Keratinocyte (primary cell): ENCODE results near the gene PTPRT. TPM values are rescaled to one million over a fixed set of nuclear protein-coding genes. Genes with fewer than 3 reads are reported as not detected.
A peak's percentile ranks its signal among the peaks of the same experiment; 100 is the strongest.

Source experiments
- DNase-seq: peaks from one replicate; pipeline ENCODE4 v3.0.0-alpha.2; 2011; ENCODE audit warnings: low read depth, missing footprints, low spot score
- FAIRE-seq: peaks from 2 replicates; lab custom pipeline; 2011; peaks lifted over from hg19 to GRCh38; lab: Jason Lieb, UNC
- H2AFZ ChIP-seq: 2 replicates; pipeline ENCODE4 v1.6.0; 2012; ENCODE audit warnings: low read length, control low read depth, inconsistent platforms; ENCODE audit not compliant: control insufficient read depth
- H3K27ac ChIP-seq: 2 replicates; pipeline ENCODE4 v1.5.1; 2011; ENCODE audit warnings: low read length; ENCODE audit not compliant: control insufficient read depth, insufficient read depth
- H3K27me3 ChIP-seq: 3 replicates; pipeline ENCODE4 v1.6.0; 2011; ENCODE audit warnings: low read length; ENCODE audit not compliant: control insufficient read depth, insufficient read depth; ENCODE audit errors: extremely low read depth
- H3K36me3 ChIP-seq, 2 experiments: 2 replicates in 1 of 2; 3 replicates in 1 of 2; pipeline ENCODE4 v1.5.1; 2011; ENCODE audit warnings: low read length in 2 of 2, mild to moderate bottlenecking in 1 of 2; ENCODE audit not compliant: control insufficient read depth in 2 of 2, insufficient read depth in 2 of 2; ENCODE audit errors: extremely low read depth in 1 of 2
- H3K4me1 ChIP-seq: 3 replicates; pipeline ENCODE4 v1.5.1; 2011; ENCODE audit warnings: low read length; ENCODE audit not compliant: control insufficient read depth, insufficient read depth; ENCODE audit errors: extremely low read depth
- H3K4me2 ChIP-seq: 3 replicates; pipeline ENCODE4 v1.6.0; 2011; ENCODE audit warnings: low read depth, low read length; ENCODE audit not compliant: control insufficient read depth, insufficient read depth; ENCODE audit errors: extremely low read depth
- H3K4me3 ChIP-seq, 3 experiments: fragments of 200-600 bp in 1 of 3; sonication (generic) in 1 of 3; 2 replicates in 2 of 3; 3 replicates in 1 of 3; pipeline ENCODE4 v1.5.1; 2011 to 2016; ENCODE audit warnings: low read length in 3 of 3, mild to moderate bottlenecking in 3 of 3, control low read depth in 2 of 3, inconsistent platforms in 1 of 3, low read depth in 1 of 3, mixed read lengths in 1 of 3, mixed run types in 1 of 3, moderate library complexity in 1 of 3; ENCODE audit not compliant: control insufficient read depth in 2 of 3, insufficient read depth in 2 of 3; ENCODE audit errors: extremely low read depth in 1 of 3
- H3K79me2 ChIP-seq: 2 replicates; pipeline ENCODE4 v1.6.0; 2012; ENCODE audit warnings: low read length; ENCODE audit not compliant: control insufficient read depth, insufficient read depth
- H3K9ac ChIP-seq: 3 replicates; pipeline ENCODE4 v1.6.0; 2011; ENCODE audit warnings: low read length; ENCODE audit not compliant: control insufficient read depth, insufficient read depth; ENCODE audit errors: extremely low read depth
- H3K9me1 ChIP-seq: 3 replicates; pipeline ENCODE4 v1.6.0; 2011; ENCODE audit warnings: low read length; ENCODE audit not compliant: control insufficient read depth, insufficient read depth; ENCODE audit errors: extremely low read depth
- H3K9me3 ChIP-seq: 2 replicates; pipeline ENCODE4 v1.5.1; 2012; ENCODE audit warnings: low read depth, low read length; ENCODE audit not compliant: control insufficient read depth
- H4K20me1 ChIP-seq: 3 replicates; pipeline ENCODE4 v1.6.0; 2011; ENCODE audit warnings: low read length; ENCODE audit not compliant: control insufficient read depth, insufficient read depth; ENCODE audit errors: extremely low read depth
- EZH2 ChIP-seq: IDR thresholded peaks from one replicate; pipeline ENCODE4 v1.6.1; 2012; ENCODE audit warnings: inconsistent platforms, mild to moderate bottlenecking, low read length, moderate library complexity
- dilution Hi-C: fragments of 300-500 bp; cut with MboI; formaldehyde crosslinking; loops from one replicate; pipeline ENCODE4 v1.7.0; 2020; ENCODE audit warnings: low sequenced_read_pairs; ENCODE audit not compliant: extremely low pct_ligation_motif_present
- polyA plus RNA-seq, 5 experiments: library from polyadenylated mRNA; depleted of rRNA in 3 of 5; stranded (reverse) in 3 of 5; stranded (forward) in 1 of 5; unstranded in 1 of 5; fragments of >200 nt; gene quantifications; 1 replicate in 1 of 5; 2 replicates in 3 of 5; 3 replicates in 1 of 5; pipeline versions ENCODE4 v1.2.1 to v1.2.3, GENCODE V29; 2011 to 2012; ENCODE audit warnings: missing spikeins in 2 of 5, low read depth in 1 of 5, low replicate concordance in 1 of 5
- TF ChIP-seq, protein P1 (sequence below), 3 experiments: IDR thresholded peaks in 1 of 3; conservative IDR thresholded peaks in 1 of 3; optimal IDR thresholded peaks in 1 of 3; 2 replicates in 2 of 3; 3 replicates in 1 of 3; pipeline versions ENCODE3 to v1.5.1; 2011; ENCODE audit warnings: low read length in 3 of 3, mild to moderate bottlenecking in 3 of 3, moderate library complexity in 2 of 3, control low read depth in 1 of 3, inconsistent platforms in 1 of 3; ENCODE audit not compliant: insufficient read depth in 2 of 3; ENCODE audit errors: extremely low read depth in 1 of 3

Gene PTPRT
- polyA plus RNA-seq, 1 donor (not counting 4 experiments of a cell fraction or from before 2014, with no cell fraction given): not detected

DNA sequence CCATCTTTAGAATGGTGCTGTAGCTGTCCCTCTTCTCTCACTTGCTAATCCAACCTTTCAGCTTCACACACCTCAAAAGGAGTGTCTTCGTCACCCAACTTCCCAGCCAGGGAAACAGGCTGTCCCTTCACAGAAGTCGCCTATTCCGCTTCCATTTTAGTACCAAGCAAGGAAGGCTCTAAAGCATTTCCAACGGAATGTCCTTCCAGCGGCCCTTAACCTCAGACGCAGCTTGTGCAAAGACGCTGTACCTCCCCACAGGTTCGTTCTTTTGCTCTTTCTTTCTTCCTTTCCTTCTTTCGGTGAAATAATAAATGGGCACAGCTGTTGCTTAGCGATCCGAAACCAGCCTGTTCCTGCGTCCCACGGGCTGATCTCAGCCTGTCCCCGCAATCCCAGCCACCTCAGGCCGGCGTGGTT, 1.5 kb downstream of the PTPRT start:
- H3K4me2 ChIP-seq: no peak overlapping the region
- no peaks in the 10 kb centered on the region for H3K36me3 ChIP-seq
- TF ChIP-seq EZH2: peak; percentile 75
- TF ChIP-seq, protein P1, sequence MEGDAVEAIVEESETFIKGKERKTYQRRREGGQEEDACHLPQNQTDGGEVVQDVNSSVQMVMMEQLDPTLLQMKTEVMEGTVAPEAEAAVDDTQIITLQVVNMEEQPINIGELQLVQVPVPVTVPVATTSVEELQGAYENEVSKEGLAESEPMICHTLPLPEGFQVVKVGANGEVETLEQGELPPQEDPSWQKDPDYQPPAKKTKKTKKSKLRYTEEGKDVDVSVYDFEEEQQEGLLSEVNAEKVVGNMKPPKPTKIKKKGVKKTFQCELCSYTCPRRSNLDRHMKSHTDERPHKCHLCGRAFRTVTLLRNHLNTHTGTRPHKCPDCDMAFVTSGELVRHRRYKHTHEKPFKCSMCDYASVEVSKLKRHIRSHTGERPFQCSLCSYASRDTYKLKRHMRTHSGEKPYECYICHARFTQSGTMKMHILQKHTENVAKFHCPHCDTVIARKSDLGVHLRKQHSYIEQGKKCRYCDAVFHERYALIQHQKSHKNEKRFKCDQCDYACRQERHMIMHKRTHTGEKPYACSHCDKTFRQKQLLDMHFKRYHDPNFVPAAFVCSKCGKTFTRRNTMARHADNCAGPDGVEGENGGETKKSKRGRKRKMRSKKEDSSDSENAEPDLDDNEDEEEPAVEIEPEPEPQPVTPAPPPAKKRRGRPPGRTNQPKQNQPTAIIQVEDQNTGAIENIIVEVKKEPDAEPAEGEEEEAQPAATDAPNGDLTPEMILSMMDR (optimal IDR thresholded peaks at IDR 0.05 in 1 of 3, IDR thresholded peaks at IDR 0.05 in 1 of 3, conservative IDR thresholded peaks at IDR 0.05 in 1 of 3; ENCODE audit: extremely low read depth in 1 of 3, insufficient read depth in 2 of 3, low read length in 3 of 3): no peak
- dilution Hi-C loops: no loop called here
- no peak overlapping the region for H3K4me3 ChIP-seq
- H3K9me1 ChIP-seq: no peaks in the 10 kb centered on the region
- DNase-seq (no peak), FAIRE-seq (no peak)
- H3K4me1 ChIP-seq: no peaks in the 10 kb centered on the region
- no peak overlapping the region for H3K9ac ChIP-seq
- H2AFZ ChIP-seq: no peak overlapping the region
- peaks cover 33% of the 10 kb centered on the region for H3K27me3 ChIP-seq
- no peak overlapping the region for H3K27ac ChIP-seq
- no peaks in the 10 kb centered on the region for H3K79me2 ChIP-seq
- H4K20me1 ChIP-seq: no peaks in the 10 kb centered on the region
- H3K9me3 ChIP-seq: no peaks in the 10 kb centered on the region

DNA sequence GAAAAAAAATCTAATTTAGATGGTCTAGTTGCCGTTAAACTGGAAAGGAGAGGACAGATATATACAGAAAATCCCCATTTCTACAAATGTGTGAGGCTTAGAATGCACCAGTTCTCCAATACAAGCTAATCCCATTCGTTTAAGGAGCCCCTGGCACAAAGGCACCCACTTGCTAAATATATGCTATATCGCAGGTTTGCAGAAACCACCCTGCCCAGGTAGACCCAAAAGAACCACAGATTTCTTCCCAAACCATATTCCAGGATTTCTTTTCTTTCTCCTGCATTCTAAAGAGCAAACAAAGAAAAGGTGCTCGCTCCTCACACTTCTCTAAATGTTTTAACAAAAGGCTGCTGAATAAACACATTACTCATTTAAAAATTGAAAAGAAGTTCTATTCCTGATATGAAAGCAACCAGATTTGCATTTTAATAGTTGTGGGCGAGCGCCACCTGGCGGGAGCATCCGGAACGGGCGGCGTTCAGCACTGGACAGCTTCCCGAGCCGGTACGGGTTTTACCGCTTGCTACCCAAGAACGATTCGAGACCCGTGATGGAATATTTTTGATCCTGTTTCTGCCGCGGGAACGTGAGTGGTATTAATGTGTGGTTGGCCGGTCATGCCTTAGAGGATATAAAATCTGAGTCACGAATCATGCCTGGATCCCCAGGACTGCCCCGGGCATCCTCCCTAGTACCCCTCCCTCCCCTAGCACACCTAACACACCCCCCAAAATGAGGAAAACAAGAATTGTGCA, 2.1 kb downstream of the PTPRT start:
- H3K9me1 ChIP-seq: no peaks in the 10 kb centered on the region
- no peaks in the 10 kb centered on the region for H3K79me2 ChIP-seq
- no peaks in the 10 kb centered on the region for H4K20me1 ChIP-seq
- FAIRE-seq (no peak), DNase-seq (no peak)
- no peak overlapping the region for H3K4me3 ChIP-seq
- H2AFZ ChIP-seq: no peak overlapping the region
- H3K36me3 ChIP-seq: no peaks in the 10 kb centered on the region
- no peak overlapping the region for H3K9ac ChIP-seq
- no peaks in the 10 kb centered on the region for H3K4me1 ChIP-seq
- no peak overlapping the region for H3K27ac ChIP-seq
- no peak for TF ChIP-seq EZH2
- TF ChIP-seq, protein P1 (optimal IDR thresholded peaks at IDR 0.05 in 1 of 3, IDR thresholded peaks at IDR 0.05 in 1 of 3, conservative IDR thresholded peaks at IDR 0.05 in 1 of 3; ENCODE audit: extremely low read depth in 1 of 3, insufficient read depth in 2 of 3, low read length in 3 of 3): peak; percentile 84 to 89 (median 89)
- H3K9me3 ChIP-seq: no peaks in the 10 kb centered on the region
- dilution Hi-C loops: no loop called here
- peaks cover 33% of the 10 kb centered on the region for H3K27me3 ChIP-seq
- no peak overlapping the region for H3K4me2 ChIP-seq
